Activated CD4-positive, alpha-beta T cell treated with anti-CD3 and anti-CD28 coated beads for 24 hours (primary cell): ENCODE results near the gene CXCL16.

Source experiments
- DNase-seq, 2 donors: peaks; one replicate each; pipeline ENCODE4 v3.0.0-alpha.2; 2020; ENCODE audit warnings: low read depth in 2 of 2

Gene CXCL16, protein sequence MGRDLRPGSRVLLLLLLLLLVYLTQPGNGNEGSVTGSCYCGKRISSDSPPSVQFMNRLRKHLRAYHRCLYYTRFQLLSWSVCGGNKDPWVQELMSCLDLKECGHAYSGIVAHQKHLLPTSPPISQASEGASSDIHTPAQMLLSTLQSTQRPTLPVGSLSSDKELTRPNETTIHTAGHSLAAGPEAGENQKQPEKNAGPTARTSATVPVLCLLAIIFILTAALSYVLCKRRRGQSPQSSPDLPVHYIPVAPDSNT

DNA sequence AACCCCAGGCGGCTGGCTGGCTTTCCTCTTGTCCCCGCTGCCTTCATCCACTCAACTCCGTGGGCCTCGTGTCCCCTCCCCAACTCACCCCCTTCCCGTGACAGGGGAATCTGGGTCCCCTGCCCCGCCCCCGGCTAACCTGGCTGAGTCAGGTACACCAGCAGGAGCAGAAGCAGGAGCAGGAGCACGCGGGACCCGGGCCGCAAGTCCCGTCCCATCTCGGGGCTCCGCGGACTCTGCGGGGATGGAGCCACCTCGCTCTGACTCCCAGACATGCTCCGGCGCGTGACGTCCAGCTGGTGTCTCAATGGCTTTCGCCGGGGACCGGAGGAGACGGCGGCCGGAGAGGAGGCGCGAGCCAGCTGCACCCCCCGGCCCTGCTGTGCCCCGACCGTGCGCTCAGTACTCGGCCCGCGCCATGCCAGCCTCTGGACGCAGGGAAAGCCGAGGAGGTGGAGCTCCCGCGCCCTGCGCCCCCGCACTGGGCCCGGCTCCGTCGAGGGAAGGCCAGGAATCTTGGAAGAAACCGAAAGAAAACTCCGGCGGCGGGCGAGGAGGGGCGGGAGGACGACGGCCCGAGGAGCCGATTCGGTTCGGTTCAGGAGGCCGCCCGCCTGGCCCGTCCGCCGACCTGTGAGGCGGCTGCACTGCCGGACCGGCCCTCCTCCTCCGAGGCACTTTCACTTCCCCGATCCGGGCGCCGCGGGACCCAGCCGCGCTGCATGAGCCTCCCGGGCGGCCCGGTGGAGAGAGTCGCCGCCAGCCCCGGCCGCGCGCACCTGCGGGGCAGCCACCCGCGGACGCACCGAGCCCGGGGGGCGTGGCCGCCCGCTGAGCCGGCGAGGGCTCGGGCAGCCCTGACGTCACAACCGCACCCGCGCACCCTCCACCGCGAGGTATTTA lies at the start of gene CXCL16, which contains the start of gene ZMYND15:
TSS of gene CXCL16 (minus strand) at position 807 of the 903 bp plus-strand sequence. CDS start at position 218, 589 bp downstream.
TSS of gene ZMYND15 (plus strand) at position 712 of the 903 bp plus-strand sequence. CDS start 716 bp downstream, outside the sequence.
- DNase-seq: peak in 1 of 2 donors; percentile 43

DNA sequence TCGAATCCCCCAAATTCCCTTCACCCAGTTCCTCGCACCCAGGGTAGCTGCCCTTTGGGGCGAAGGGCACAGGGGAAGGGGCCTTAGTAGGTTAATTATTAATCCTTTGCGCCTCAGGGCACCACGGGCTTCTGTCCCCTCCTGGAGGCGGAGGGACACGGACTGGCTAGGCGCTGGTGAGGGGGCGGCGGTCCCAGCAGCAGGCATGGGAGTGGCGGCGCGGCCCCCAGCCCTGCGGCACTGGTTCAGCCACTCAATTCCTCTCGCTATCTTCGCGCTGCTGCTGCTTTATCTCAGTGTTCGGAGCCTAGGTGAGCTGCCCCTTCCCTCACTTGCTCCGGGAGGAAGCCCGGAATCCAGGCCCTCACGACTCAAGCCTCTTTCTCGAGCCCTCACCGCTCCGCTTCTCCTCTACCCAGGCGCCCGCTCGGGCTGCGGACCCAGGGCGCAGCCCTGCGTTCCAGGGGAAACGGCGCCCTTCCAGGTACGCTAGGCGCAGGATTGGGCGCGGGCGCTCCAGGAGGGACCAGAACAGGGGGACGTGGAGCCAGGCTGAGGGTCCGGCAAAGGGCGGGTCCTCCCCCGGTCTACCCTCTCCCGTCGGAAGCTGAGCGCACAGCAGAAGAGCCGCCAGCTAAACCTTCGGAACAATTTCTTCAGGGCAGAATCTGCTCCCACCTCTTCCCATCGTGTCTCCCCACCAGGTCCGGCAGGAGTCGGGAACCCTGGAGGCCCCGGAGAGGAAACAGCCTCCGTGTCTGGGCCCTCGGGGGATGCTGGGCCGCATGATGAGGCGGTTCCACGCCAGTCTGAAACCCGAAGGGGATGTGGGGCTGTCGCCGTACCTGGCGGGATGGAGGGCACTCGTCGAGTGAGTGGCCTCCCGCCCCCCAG lies 49.3 kb upstream of the CXCL16 start, which contains the start of gene GLTPD2:
TSS of gene GLTPD2 (plus strand) at position 158 of the 894 bp plus-strand sequence. CDS start at position 206, 48 bp downstream.
- DNase-seq: no peak

DNA sequence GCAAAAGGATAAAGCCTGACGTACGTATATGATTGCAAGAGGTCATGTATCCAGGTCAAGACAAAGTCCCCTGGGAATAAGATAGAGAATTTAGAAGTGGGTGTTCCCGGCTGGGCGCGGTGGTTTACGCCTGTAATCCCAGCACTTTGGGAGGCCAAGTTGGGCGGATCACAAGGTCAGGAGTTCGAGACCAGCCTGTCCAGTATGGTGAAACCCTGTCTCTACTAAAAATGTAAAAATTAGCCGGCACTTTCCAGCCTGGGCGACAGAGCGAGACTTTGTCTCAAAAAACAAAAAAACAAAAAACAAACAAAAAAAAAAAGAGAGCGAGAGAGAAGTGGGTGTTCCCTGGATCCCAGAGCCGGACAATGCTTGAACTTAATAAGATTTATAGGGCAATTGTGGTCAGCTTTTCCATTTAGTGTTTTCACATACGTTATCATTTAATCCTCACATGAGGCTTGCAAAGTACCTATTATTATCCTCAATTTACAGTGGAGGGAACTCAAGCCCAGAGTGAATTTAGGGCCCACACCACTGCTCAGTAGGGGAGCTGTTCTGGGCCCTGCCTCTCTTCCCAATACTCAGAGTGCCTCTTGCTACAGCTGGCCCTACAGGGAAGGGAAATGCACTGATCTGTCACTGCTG lies 48.6 kb upstream of the CXCL16 start:
- no peak for DNase-seq

DNA sequence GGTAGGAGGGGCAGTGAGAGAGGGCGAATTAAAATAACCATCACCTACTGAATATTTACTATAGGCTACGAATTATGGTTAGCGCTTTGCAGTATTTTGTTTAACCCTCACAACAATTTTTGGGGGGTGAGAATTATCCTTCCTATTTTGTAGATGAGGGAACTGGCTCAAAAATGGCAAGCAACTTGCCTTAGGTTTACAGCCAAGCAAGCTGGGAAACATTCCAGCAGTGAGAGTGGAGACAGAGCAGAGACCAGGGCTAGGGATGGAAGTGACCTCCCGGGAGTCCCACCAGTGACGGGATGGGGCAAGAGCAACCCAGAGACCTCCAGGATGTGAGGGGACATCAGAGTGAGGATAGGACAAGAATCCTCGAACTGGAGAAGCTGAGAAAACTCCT lies 46.8 kb upstream of the CXCL16 start:
- no peak for DNase-seq

DNA sequence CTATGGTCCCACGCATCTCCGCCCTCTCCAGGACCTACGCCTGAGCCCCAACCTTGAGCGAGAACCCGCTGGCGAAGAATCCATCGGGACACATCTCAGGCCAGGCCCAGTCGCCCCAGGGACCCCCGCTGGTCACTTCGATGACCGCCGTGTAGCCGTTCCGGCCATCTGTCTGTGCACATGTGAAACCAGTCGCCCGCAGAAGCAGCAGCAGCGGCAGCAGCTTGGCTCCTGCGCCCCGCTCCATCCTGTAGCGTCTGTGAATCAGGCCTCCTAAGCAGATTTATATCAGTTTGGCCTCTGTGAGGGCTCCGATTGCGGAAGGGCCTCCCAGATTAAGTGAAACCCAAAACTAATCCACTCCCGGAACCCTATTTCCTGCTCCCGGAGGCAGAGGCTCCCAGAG lies 46.4 kb upstream of the CXCL16 start, which contains the start of gene VMO1:
TSS of gene VMO1 (minus strand) at position 259 of the 406 bp plus-strand sequence. CDS start at position 247, 12 bp downstream.
- DNase-seq: no peak

- no peak for DNase-seq
Measured at GRCh38 chr17:4785311-4786105, 45.8 kb upstream of the CXCL16 start.

GRCh38 chr17:4782652-4783051 lies 42.9 kb upstream of the CXCL16 start:
- DNase-seq: no peak

- DNase-seq: no peak
Measured at GRCh38 chr17:4780325-4780955, 40.7 kb upstream of the CXCL16 start.

DNA sequence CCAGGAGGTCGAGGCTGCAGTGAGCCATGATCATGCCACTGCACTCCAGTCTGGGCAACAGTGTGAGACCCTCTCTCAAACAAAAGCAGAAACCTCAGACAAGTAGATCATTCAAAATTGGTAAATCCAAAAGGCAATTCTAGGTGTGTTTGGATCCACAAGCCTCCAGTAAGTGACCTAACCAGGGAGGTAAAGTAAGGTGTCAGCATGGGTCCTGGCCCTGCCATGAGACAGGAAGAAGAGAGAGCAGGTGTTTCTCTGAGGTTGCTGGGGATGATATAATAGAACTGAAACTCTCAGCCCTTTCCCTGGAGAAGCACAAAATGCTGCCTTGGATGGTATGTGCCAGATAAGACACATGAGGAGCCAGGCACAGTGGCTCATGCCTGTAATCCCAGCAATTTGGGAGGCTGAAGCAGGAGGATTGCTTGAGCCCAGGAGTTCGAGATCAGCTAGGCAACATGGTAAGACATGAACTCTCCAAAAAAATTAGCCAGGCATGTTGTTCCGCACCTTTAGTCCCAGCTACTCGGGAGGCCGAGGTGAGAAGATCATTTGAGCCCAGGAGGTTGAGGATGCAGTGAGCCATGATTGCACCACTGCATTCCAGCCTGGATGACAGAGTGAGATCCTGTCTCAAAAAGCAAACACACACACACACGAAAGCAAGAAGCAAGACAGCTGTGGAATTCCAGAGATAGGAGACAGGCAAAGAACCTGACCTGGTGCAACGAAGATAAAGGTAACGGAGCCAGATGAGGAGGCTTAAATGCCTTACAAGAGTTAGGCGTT lies 38.4 kb upstream of the CXCL16 start:
- no peak for DNase-seq

GRCh38 chr17:4772235-4772613 lies 32.5 kb upstream of the CXCL16 start:
- DNase-seq: no peak

- DNase-seq: no peak
Measured at GRCh38 chr17:4771519-4772234, 31.9 kb upstream of the CXCL16 start, which contains the start of gene TM4SF5. TSS of gene TM4SF5 (plus strand) at chr17:4771886. CDS start at chr17:4771923, 37 bp downstream.

DNA sequence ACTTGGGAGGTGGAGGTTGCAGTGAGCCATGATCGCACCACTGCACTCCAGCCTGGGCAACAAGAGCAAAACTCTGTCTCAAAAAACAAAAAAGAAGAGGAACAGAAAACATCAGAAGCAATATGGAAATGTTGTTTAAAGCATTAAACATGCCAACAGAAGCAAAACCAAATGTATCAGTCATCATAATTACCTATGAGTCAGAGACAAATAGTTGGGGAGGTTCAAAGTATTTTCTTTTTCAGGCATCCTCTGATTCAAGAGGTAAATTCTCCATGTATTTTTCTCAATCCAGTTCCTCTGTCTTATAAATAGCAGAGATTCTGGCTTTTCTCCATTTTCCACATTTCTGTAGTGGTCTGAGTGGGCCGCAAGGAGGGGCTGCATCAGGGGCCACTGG lies 29.9 kb upstream of the CXCL16 start:
- DNase-seq: no peak

DNA sequence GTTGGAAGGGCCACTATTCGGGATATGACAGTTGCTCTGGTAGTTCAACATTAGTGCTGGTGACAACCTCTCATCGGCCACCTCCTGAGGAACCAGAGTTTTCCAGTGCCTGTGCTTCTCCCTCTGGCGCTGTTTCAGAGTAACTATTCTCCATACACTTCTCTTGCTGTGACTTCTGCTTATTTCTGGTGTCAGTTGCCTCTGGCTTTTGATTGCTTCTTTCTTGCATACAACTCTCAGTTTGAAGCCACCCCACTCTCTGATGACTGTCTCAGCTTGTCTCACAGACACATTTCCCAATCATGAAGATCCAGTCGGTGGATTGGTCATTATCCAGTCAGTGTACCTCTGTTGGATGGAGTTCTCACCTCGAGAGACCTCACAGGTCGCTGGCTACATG lies 28.6 kb upstream of the CXCL16 start:
- DNase-seq: no peak

- no peak for DNase-seq
Measured at GRCh38 chr17:4766723-4767122, 27.0 kb upstream of the CXCL16 start.

GRCh38 chr17:4766201-4766600 lies 26.5 kb upstream of the CXCL16 start:
- no peak for DNase-seq

DNA sequence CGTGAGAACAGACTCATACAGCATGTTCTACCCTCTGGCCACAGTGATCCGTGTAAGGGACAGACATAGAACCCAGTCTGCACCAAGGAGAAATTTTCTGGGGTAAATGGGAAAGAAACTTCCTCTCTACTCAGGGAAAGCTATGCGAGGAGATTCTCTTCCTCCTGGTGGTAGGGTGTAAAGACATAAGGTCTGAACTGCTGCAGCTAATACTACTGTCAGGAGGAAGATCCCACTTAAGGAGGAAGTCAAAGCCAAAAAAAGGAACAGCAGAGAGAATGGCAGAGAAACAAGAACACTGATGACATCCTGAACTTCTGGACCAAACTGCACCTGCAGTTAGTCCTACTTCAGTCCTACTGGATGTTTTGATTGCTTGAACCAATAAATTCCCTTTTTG lies 24.9 kb upstream of the CXCL16 start:
- DNase-seq: no peak

- no peak for DNase-seq
Measured at GRCh38 chr17:4759776-4760236, 20.1 kb upstream of the CXCL16 start.

DNA sequence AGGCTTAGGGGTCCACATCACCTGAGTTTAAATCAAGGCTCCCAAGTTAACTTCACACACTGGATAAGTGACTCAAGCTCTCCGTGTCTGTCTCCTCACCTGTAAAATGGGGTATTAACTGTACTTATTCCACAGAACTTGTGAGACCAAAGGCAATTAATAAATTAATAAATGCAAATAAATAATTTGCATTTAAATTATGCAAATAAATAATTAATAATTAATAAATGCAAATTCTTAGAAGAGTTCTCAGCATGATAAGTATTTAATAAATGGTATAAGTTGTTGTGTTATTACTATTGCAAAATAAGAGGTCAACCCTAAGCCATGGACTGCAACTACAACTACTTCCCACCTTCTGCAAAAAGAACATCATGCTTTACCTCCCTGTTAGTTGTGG lies 13.7 kb upstream of the CXCL16 start:
- no peak for DNase-seq
